WTC11 (cell line): ENCODE results near the gene DENND4A. TPM values are rescaled to one million over a fixed set of nuclear protein-coding genes. Genes with fewer than 3 reads are reported as not detected.

Experiments
- ATAC-seq: fragments of 200-7000 bp; cut with Tn5 transposase; 2 replicates; pipeline ENCODE4 v1.10.0; 2021; ENCODE audit warnings: mild to moderate bottlenecking, moderate library complexity
- CTCF ChIA-PET: fragments of 300-600 bp; sonication (Branson Sonifier 250); formaldehyde crosslinking; loops from one replicate; lab custom pipeline; 2021; ENCODE audit warnings: antibody characterized with exemption; lab: Charles Lee
- POLR2A ChIA-PET: fragments of 350-600 bp; sonication (Branson Sonifier 250); formaldehyde crosslinking; loops from one replicate; lab custom pipeline; 2021; ENCODE audit warnings: antibody characterized with exemption; lab: Charles Lee
- DNase-seq: peaks from one replicate; pipeline ENCODE4 v3.0.0; 2021; ENCODE audit warnings: low spot score
- H3K27ac Mint-ChIP-seq: 2 replicates; pipeline ENCODE4 v1.8.0; 2021; ENCODE audit warnings: mixed read lengths
- H3K27me3 Mint-ChIP-seq: 2 replicates; pipeline ENCODE4 v1.8.0; 2021; ENCODE audit warnings: low read depth, mild to moderate bottlenecking, moderate library complexity, mixed read lengths
- H3K36me3 Mint-ChIP-seq: 2 replicates; pipeline ENCODE4 v1.8.0; 2021; ENCODE audit warnings: mixed read lengths
- H3K4me1 Mint-ChIP-seq: 2 replicates; pipeline ENCODE4 v1.8.0; 2022; ENCODE audit warnings: mixed read lengths
- H3K4me3 Mint-ChIP-seq: 2 replicates; pipeline ENCODE4 v1.8.0; 2021; ENCODE audit warnings: mild to moderate bottlenecking, moderate library complexity, mixed read lengths
- H3K9me3 Mint-ChIP-seq: 2 replicates; pipeline ENCODE4 v1.8.0; 2021; ENCODE audit warnings: mixed read lengths
- CREB1 ChIP-seq: sonication (generic); formaldehyde crosslinking; IDR thresholded peaks from 2 replicates; pipeline ENCODE4 v1.8.0; 2023; ENCODE audit warnings: mild to moderate bottlenecking, missing genetic modification reagents
- E2F5 ChIP-seq: sonication (generic); formaldehyde crosslinking; IDR thresholded peaks from 2 replicates; pipeline ENCODE4 v1.8.1; 2022; ENCODE audit warnings: mild to moderate bottlenecking, moderate library complexity, missing genetic modification reagents
- FOXP4 ChIP-seq: sonication (generic); formaldehyde crosslinking; IDR thresholded peaks from 2 replicates; pipeline ENCODE4 v1.8.0; 2022; ENCODE audit warnings: mild to moderate bottlenecking, missing genetic modification reagents
- GTF2I ChIP-seq: fragments of 250-450 bp; sonication (Bioruptor Pico); conservative IDR thresholded peaks from 2 replicates; pipeline ENCODE4 v1.4.0; 2021; ENCODE audit warnings: mild to moderate bottlenecking
- HMGXB4 ChIP-seq: sonication (generic); formaldehyde crosslinking; IDR thresholded peaks from 2 replicates; pipeline ENCODE4 v1.8.1; 2023; ENCODE audit warnings: mild to moderate bottlenecking, moderate library complexity, missing genetic modification reagents
- IRF2 ChIP-seq: sonication (generic); formaldehyde crosslinking; IDR thresholded peaks from 2 replicates; pipeline ENCODE4 v1.8.0; 2022; ENCODE audit warnings: low read depth, missing genetic modification reagents, borderline replicate concordance
- MXD4 ChIP-seq: fragments of 250-450 bp; sonication (Bioruptor Pico); IDR thresholded peaks from 2 replicates; pipeline ENCODE4 v1.8.0; 2021; ENCODE audit warnings: mild to moderate bottlenecking, moderate library complexity, borderline replicate concordance
- NFE2L1 ChIP-seq: sonication (generic); formaldehyde crosslinking; IDR thresholded peaks from 2 replicates; pipeline ENCODE4 v1.8.1; 2023; ENCODE audit warnings: missing genetic modification reagents
- ZNF219 ChIP-seq: sonication (generic); formaldehyde crosslinking; IDR thresholded peaks from 2 replicates; pipeline ENCODE4 v1.8.0; 2023; ENCODE audit warnings: missing genetic modification reagents, mild to moderate bottlenecking, borderline replicate concordance
- ZNF317 ChIP-seq: sonication (generic); formaldehyde crosslinking; IDR thresholded peaks from 2 replicates; pipeline ENCODE4 v1.8.1; 2023; ENCODE audit warnings: low read depth, mild to moderate bottlenecking, moderate library complexity, missing genetic modification reagents, borderline replicate concordance
- ZNF396 ChIP-seq: fragments of 250-450 bp; sonication (Bioruptor Pico); IDR thresholded peaks from 2 replicates; pipeline ENCODE4 v1.8.0; 2021; ENCODE audit warnings: mild to moderate bottlenecking, moderate library complexity, borderline replicate concordance
- ZNF423 ChIP-seq: fragments of 250-450 bp; sonication (Bioruptor Pico); IDR thresholded peaks from 2 replicates; pipeline ENCODE4 v2.1.2; 2022; ENCODE audit warnings: mild to moderate bottlenecking, moderate library complexity
- ZNF512 ChIP-seq: sonication (generic); formaldehyde crosslinking; IDR thresholded peaks from 2 replicates; pipeline ENCODE4 v1.8.1; 2022; ENCODE audit warnings: missing genetic modification reagents, borderline replicate concordance
- ZNF671 ChIP-seq: fragments of 250-450 bp; sonication (Bioruptor Pico); IDR thresholded peaks from 2 replicates; pipeline ENCODE4 v1.8.0; 2021; ENCODE audit warnings: mild to moderate bottlenecking
- total RNA-seq: library from RNA; stranded (reverse); gene quantifications from 3 replicates; pipeline ENCODE4 v1.2.3, GENCODE V29; 2021
- TF ChIP-seq, protein P1 (sequence below): fragments of 250-450 bp; sonication (Bioruptor Pico); IDR thresholded peaks from 2 replicates; pipeline ENCODE4 v1.9.0; 2021; ENCODE audit warnings: moderate library complexity, mild to moderate bottlenecking, inconsistent platforms, borderline replicate concordance
- TF ChIP-seq, protein P2 (sequence below): fragments of 250-450 bp; sonication (Bioruptor Pico); IDR thresholded peaks from 2 replicates; pipeline ENCODE4 v1.9.0; 2021; ENCODE audit warnings: mild to moderate bottlenecking, borderline replicate concordance
- TF ChIP-seq, protein P3 (sequence below): fragments of 250-450 bp; sonication (Bioruptor Pico); IDR thresholded peaks from 2 replicates; pipeline ENCODE4 v1.9.0; 2021; ENCODE audit warnings: mild to moderate bottlenecking
- TF ChIP-seq, protein P4 (sequence below): sonication (generic); formaldehyde crosslinking; IDR thresholded peaks from 2 replicates; pipeline ENCODE4 v1.8.0; 2023; ENCODE audit warnings: missing genetic modification reagents, mild to moderate bottlenecking, borderline replicate concordance

DENND4A gene
- total RNA-seq, 1 experiment from 2014 or later = 5.7 TPM

DNA sequence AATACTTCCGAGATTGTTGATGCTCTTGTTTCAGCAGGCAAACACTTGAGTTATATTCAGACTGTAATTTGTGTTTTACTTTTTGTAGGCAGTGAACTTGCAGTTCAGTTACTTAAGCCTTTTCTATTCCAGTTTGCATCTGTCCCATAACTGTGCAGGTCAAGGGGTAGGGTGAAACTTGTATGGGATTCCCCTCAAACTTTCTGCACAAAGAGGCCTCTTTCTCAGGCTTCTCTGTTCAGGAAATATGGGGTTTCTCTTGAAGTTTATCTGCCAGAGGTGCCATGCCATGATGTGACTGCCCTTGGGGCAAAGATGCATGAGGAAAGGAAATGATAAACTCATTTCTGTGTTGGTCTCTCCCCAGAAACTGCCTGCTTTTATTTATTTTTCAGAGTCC is 103.6 kb downstream of the DENND4A start:
- no peak for DNase-seq
- no peak for TF ChIP-seq IRF2 (CRISPR knock-in tag)
- no peak for TF ChIP-seq ZNF671 (CRISPR knock-in tag)
- TF ChIP-seq, protein P1, sequence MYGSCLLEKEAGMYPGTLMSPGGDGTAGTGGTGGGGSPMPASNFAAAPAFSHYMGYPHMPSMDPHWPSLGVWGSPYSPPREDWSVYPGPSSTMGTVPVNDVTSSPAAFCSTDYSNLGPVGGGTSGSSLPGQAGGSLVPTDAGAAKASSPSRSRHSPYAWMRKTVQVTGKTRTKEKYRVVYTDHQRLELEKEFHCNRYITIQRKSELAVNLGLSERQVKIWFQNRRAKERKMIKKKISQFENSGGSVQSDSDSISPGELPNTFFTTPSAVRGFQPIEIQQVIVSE (CRISPR knock-in tag) = no peak
- no peak for TF ChIP-seq FOXP4
- no peak for TF ChIP-seq CREB1 (CRISPR knock-in tag)
- TF ChIP-seq, protein P2, sequence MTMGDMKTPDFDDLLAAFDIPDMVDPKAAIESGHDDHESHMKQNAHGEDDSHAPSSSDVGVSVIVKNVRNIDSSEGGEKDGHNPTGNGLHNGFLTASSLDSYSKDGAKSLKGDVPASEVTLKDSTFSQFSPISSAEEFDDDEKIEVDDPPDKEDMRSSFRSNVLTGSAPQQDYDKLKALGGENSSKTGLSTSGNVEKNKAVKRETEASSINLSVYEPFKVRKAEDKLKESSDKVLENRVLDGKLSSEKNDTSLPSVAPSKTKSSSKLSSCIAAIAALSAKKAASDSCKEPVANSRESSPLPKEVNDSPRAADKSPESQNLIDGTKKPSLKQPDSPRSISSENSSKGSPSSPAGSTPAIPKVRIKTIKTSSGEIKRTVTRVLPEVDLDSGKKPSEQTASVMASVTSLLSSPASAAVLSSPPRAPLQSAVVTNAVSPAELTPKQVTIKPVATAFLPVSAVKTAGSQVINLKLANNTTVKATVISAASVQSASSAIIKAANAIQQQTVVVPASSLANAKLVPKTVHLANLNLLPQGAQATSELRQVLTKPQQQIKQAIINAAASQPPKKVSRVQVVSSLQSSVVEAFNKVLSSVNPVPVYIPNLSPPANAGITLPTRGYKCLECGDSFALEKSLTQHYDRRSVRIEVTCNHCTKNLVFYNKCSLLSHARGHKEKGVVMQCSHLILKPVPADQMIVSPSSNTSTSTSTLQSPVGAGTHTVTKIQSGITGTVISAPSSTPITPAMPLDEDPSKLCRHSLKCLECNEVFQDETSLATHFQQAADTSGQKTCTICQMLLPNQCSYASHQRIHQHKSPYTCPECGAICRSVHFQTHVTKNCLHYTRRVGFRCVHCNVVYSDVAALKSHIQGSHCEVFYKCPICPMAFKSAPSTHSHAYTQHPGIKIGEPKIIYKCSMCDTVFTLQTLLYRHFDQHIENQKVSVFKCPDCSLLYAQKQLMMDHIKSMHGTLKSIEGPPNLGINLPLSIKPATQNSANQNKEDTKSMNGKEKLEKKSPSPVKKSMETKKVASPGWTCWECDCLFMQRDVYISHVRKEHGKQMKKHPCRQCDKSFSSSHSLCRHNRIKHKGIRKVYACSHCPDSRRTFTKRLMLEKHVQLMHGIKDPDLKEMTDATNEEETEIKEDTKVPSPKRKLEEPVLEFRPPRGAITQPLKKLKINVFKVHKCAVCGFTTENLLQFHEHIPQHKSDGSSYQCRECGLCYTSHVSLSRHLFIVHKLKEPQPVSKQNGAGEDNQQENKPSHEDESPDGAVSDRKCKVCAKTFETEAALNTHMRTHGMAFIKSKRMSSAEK = no peak
- TF ChIP-seq GTF2I (CRISPR knock-in tag) = no peak
- TF ChIP-seq ZNF423 (CRISPR knock-in tag) = no peak
- TF ChIP-seq HMGXB4 (CRISPR knock-in tag) = no peak
- no peak for TF ChIP-seq ZNF219 (CRISPR knock-in tag)
- no peak for TF ChIP-seq ZNF317 (CRISPR knock-in tag)
- CTCF ChIA-PET = no interaction called here
- H3K27me3 Mint-ChIP-seq = no peaks in the 10 kb centered on the region
- ATAC-seq = no peak
- POLR2A ChIA-PET = no interaction called here
- peaks cover 5% of the 10 kb centered on the region; the same call in 1 of the 2 replicates for H3K4me1 Mint-ChIP-seq
- H3K4me3 Mint-ChIP-seq = no peak overlapping the region
- H3K36me3 Mint-ChIP-seq = no peaks in the 10 kb centered on the region
- H3K9me3 Mint-ChIP-seq = no peaks in the 10 kb centered on the region
- no peak overlapping the region for H3K27ac Mint-ChIP-seq

GRCh38 chr15:65682404-65682911 is 109.6 kb downstream of the DENND4A start:
- H3K4me1 Mint-ChIP-seq = peaks cover 5% of the 10 kb centered on the region; the same call in 1 of the 2 replicates
- ChIA-PET POLR2A (no interaction called here), CTCF (interaction anchor here (1.4 kb wide), 1 partner anchor 180 kb away, joined by 4 read pairs; no protein-coding TSS in a partner anchor)
- no peak for ATAC-seq
- no peaks in the 10 kb centered on the region for H3K27me3 Mint-ChIP-seq
- no peak for DNase-seq
- H3K36me3 Mint-ChIP-seq = no peaks in the 10 kb centered on the region
- H3K4me3 Mint-ChIP-seq = no peak overlapping the region
- no peak overlapping the region for H3K27ac Mint-ChIP-seq
- H3K9me3 Mint-ChIP-seq = no peaks in the 10 kb centered on the region
- TF ChIP-seq, protein P3, sequence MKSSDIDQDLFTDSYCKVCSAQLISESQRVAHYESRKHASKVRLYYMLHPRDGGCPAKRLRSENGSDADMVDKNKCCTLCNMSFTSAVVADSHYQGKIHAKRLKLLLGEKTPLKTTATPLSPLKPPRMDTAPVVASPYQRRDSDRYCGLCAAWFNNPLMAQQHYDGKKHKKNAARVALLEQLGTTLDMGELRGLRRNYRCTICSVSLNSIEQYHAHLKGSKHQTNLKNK (CRISPR knock-in tag) = no peak
- TF ChIP-seq, protein P4, sequence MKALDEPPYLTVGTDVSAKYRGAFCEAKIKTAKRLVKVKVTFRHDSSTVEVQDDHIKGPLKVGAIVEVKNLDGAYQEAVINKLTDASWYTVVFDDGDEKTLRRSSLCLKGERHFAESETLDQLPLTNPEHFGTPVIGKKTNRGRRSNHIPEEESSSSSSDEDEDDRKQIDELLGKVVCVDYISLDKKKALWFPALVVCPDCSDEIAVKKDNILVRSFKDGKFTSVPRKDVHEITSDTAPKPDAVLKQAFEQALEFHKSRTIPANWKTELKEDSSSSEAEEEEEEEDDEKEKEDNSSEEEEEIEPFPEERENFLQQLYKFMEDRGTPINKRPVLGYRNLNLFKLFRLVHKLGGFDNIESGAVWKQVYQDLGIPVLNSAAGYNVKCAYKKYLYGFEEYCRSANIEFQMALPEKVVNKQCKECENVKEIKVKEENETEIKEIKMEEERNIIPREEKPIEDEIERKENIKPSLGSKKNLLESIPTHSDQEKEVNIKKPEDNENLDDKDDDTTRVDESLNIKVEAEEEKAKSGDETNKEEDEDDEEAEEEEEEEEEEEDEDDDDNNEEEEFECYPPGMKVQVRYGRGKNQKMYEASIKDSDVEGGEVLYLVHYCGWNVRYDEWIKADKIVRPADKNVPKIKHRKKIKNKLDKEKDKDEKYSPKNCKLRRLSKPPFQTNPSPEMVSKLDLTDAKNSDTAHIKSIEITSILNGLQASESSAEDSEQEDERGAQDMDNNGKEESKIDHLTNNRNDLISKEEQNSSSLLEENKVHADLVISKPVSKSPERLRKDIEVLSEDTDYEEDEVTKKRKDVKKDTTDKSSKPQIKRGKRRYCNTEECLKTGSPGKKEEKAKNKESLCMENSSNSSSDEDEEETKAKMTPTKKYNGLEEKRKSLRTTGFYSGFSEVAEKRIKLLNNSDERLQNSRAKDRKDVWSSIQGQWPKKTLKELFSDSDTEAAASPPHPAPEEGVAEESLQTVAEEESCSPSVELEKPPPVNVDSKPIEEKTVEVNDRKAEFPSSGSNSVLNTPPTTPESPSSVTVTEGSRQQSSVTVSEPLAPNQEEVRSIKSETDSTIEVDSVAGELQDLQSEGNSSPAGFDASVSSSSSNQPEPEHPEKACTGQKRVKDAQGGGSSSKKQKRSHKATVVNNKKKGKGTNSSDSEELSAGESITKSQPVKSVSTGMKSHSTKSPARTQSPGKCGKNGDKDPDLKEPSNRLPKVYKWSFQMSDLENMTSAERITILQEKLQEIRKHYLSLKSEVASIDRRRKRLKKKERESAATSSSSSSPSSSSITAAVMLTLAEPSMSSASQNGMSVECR (CRISPR knock-in tag) = no peak
- TF ChIP-seq ZNF512 (CRISPR knock-in tag) = no peak
- no peak for TF ChIP-seq ZNF317 (CRISPR knock-in tag)
- no peak for TF ChIP-seq E2F5 (CRISPR knock-in tag)
- TF ChIP-seq NFE2L1 (CRISPR knock-in tag) = no peak
- TF ChIP-seq MXD4 (CRISPR knock-in tag) = no peak
- TF ChIP-seq ZNF396 (CRISPR knock-in tag) = no peak
